ENCODE results near the gene CMKLR1.

CMKLR1 gene

GRCh38 chr12:108332791-108333382 is 6.2 kb downstream of the CMKLR1 start:
- Histone ChIP-seq H3K27me3 (ENCODE audit: insufficient read depth, low read depth) (no peaks in the 10 kb centered on the region; the same call in 1 of the 2 replicates), H2AFZ (ENCODE audit: low read depth) (no peak overlapping the region), H3K9ac (no peak overlapping the region), H3K4me2 (no peak overlapping the region), H3K27ac (no peak overlapping the region), H3K4me3 (IDR thresholded peaks at IDR 0.05; ENCODE audit: insufficient read depth, low read depth, low read length) (no peak overlapping the region), H3K4me1 (ENCODE audit: low read depth, poor library complexity, severe bottlenecking) (peaks cover 17% of the 10 kb centered on the region), H3K36me3 (ENCODE audit: insufficient read depth) (no peaks in the 10 kb centered on the region), H3K79me2 (ENCODE audit: insufficient read depth, low read depth) (no peaks in the 10 kb centered on the region), H4K20me1 (ENCODE audit: insufficient read depth) (no peaks in the 10 kb centered on the region)
- no peak for TF ChIP-seq CTCF (conservative IDR thresholded peaks at IDR 0.05; ENCODE audit: low read depth, low read length)

GRCh38 chr12:108328420-108328819 is 10.7 kb downstream of the CMKLR1 start:
- Histone ChIP-seq H3K27me3 (ENCODE audit: insufficient read depth, low read depth) (no peaks in the 10 kb centered on the region), H3K79me2 (ENCODE audit: insufficient read depth, low read depth) (no peaks in the 10 kb centered on the region), H3K36me3 (ENCODE audit: insufficient read depth) (no peaks in the 10 kb centered on the region), H3K4me2 (no peak overlapping the region), H3K4me1 (ENCODE audit: low read depth, poor library complexity, severe bottlenecking) (no peaks in the 10 kb centered on the region), H4K20me1 (ENCODE audit: insufficient read depth) (no peaks in the 10 kb centered on the region), H3K4me3 (IDR thresholded peaks at IDR 0.05; ENCODE audit: insufficient read depth, low read depth, low read length) (no peak overlapping the region), H2AFZ (ENCODE audit: low read depth) (no peak overlapping the region), H3K27ac (no peak overlapping the region), H3K9ac (no peak overlapping the region)
- TF ChIP-seq CTCF (conservative IDR thresholded peaks at IDR 0.05; ENCODE audit: low read depth, low read length): no peak

- Histone ChIP-seq H3K27ac (no peak overlapping the region), H3K4me1 (ENCODE audit: low read depth, poor library complexity, severe bottlenecking) (no peaks in the 10 kb centered on the region), H3K79me2 (ENCODE audit: insufficient read depth, low read depth) (no peaks in the 10 kb centered on the region), H3K4me2 (no peak overlapping the region), H3K27me3 (ENCODE audit: insufficient read depth, low read depth) (no peaks in the 10 kb centered on the region), H3K36me3 (ENCODE audit: insufficient read depth) (no peaks in the 10 kb centered on the region), H3K4me3 (IDR thresholded peaks at IDR 0.05; ENCODE audit: insufficient read depth, low read depth, low read length) (no peak overlapping the region), H3K9ac (no peak overlapping the region), H2AFZ (ENCODE audit: low read depth) (no peak overlapping the region), H4K20me1 (ENCODE audit: insufficient read depth) (no peaks in the 10 kb centered on the region)
- no peak for TF ChIP-seq CTCF (conservative IDR thresholded peaks at IDR 0.05; ENCODE audit: low read depth, low read length)
Measured at GRCh38 chr12:108327621-108328344, 11.3 kb downstream of the CMKLR1 start.

GRCh38 chr12:108326254-108326750 is 12.8 kb downstream of the CMKLR1 start:
- Histone ChIP-seq H3K27ac (no peak overlapping the region), H2AFZ (ENCODE audit: low read depth) (no peak overlapping the region), H3K4me1 (ENCODE audit: low read depth, poor library complexity, severe bottlenecking) (no peaks in the 10 kb centered on the region), H3K36me3 (ENCODE audit: insufficient read depth) (no peaks in the 10 kb centered on the region), H4K20me1 (ENCODE audit: insufficient read depth) (no peaks in the 10 kb centered on the region), H3K9ac (no peak overlapping the region), H3K27me3 (ENCODE audit: insufficient read depth, low read depth) (no peaks in the 10 kb centered on the region), H3K79me2 (ENCODE audit: insufficient read depth, low read depth) (no peaks in the 10 kb centered on the region), H3K4me2 (no peak overlapping the region), H3K4me3 (IDR thresholded peaks at IDR 0.05; ENCODE audit: insufficient read depth, low read depth, low read length) (no peak overlapping the region)
- TF ChIP-seq CTCF (conservative IDR thresholded peaks at IDR 0.05; ENCODE audit: low read depth, low read length): no peak
